Mesendoderm (in vitro differentiated cells): ENCODE results near the gene ACOX3.

Experiments used
- DNase-seq: peaks from one replicate; pipeline ENCODE4 v3.0.0; 2013
- H2AK5ac ChIP-seq: 2 replicates; pipeline ENCODE4 v1.6.1; 2013; ENCODE audit warnings: low read length, inconsistent platforms
- H2BK120ac ChIP-seq: 2 replicates; pipeline ENCODE4 v1.6.1; 2013; ENCODE audit warnings: low read depth, mild to moderate bottlenecking, low read length, moderate library complexity, mixed read lengths
- H2BK15ac ChIP-seq: replicated peaks from 2 replicates; pipeline ENCODE4 v1.6.1; 2013; ENCODE audit warnings: low read depth, mild to moderate bottlenecking, moderate library complexity
- H2BK5ac ChIP-seq: 2 replicates; pipeline ENCODE4 v1.6.1; 2013; ENCODE audit warnings: low read length, inconsistent platforms
- H3K18ac ChIP-seq: 2 replicates; pipeline ENCODE4 v1.6.1; 2013; ENCODE audit warnings: mild to moderate bottlenecking, low read length, mixed read lengths
- H3K23ac ChIP-seq: one replicate; pipeline ENCODE4 v1.6.1; 2013; ENCODE audit warnings: low read length
- H3K27ac ChIP-seq: 2 replicates; pipeline ENCODE4 v1.5.1; 2013; ENCODE audit warnings: low read depth, mild to moderate bottlenecking, inconsistent platforms, low read length, moderate library complexity
- H3K27me3 ChIP-seq: 2 replicates; pipeline ENCODE4 v1.6.1; 2013; ENCODE audit warnings: low read length, control low read depth, mild to moderate bottlenecking, inconsistent platforms; ENCODE audit not compliant: insufficient read depth, poor library complexity
- H3K36me3 ChIP-seq: 2 replicates; pipeline ENCODE4 v1.6.1; 2013; ENCODE audit warnings: low read length, inconsistent platforms; ENCODE audit not compliant: control insufficient read depth, insufficient read depth
- H3K4ac ChIP-seq: one replicate; pipeline ENCODE4 v1.6.1; 2013; ENCODE audit warnings: low read depth, mild to moderate bottlenecking, low read length, moderate library complexity
- H3K4me1 ChIP-seq: 2 replicates; pipeline ENCODE4 v1.6.1; 2013; ENCODE audit warnings: low read depth, low read length, inconsistent platforms; ENCODE audit not compliant: control insufficient read depth
- H3K4me2 ChIP-seq: 2 replicates; pipeline ENCODE4 v1.6.1; 2013; ENCODE audit warnings: low read length
- H3K4me3 ChIP-seq: 2 replicates; pipeline ENCODE4 v1.5.1; 2013; ENCODE audit warnings: mild to moderate bottlenecking, low read length
- H3K56ac ChIP-seq: one replicate; pipeline ENCODE4 v1.6.1; 2013; ENCODE audit warnings: low read length
- H3K79me1 ChIP-seq: 2 replicates; pipeline ENCODE4 v1.6.1; 2013; ENCODE audit warnings: low read length, inconsistent platforms
- H3K79me2 ChIP-seq: 2 replicates; pipeline ENCODE4 v1.6.1; 2013; ENCODE audit warnings: mild to moderate bottlenecking, low read length; ENCODE audit not compliant: control insufficient read depth, insufficient read depth
- H3K9ac ChIP-seq: 2 replicates; pipeline ENCODE4 v1.6.1; 2013; ENCODE audit warnings: low read length, inconsistent platforms
- H4K5ac ChIP-seq: one replicate; pipeline ENCODE4 v1.6.1; 2013; ENCODE audit warnings: low read length
- H4K8ac ChIP-seq: one replicate; pipeline ENCODE4 v1.6.1; 2013; ENCODE audit warnings: low read depth, mild to moderate bottlenecking, control low read depth, low read length, moderate library complexity
- WGBS: extraction: QIAGEN DNeasy Blood & Tissue Kit; methylation state at CpG from one replicate; pipeline ENCODE4 v1.1.7; 2013; ENCODE audit warnings: low lambda C conversion rate, missing lambda C conversion rate; ENCODE audit not compliant: insufficient coverage; ENCODE audit errors: extremely low coverage; 5-methylcytosine and 5-hydroxymethylcytosine counted together

The ACOX3 gene

DNA sequence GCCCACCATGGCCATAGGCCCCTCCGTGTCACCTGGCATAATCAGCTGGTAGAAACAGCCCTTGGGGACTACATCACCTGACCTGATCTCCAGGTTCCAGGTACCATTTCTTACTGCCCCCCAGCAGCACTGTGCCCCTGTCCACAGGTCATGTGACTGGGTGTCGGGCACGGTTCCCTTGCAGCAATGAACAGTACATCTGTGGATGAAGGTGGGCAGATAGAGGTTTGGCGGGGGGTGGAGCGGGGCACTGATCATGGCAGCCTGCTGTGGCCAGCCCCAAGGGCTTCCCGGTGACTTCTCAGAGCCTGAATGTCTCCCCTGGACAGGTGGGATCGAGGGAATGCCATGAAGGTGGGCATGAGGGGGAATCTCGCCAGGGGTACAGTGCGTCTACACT, 37.8 kb upstream of the ACOX3 start:
- Histone ChIP-seq H3K56ac (no peak overlapping the region), H3K23ac (no peak overlapping the region), H3K27ac (no peak overlapping the region), H3K9ac (no peak overlapping the region), H4K8ac (no peak overlapping the region), H2BK15ac (no peak overlapping the region), H3K79me1 (no peaks in the 10 kb centered on the region), H2AK5ac (no peak overlapping the region), H3K4me3 (no peak overlapping the region), H3K4me2 (no peak overlapping the region), H3K4ac (no peak overlapping the region), H2BK5ac (no peak overlapping the region), H4K5ac (no peak overlapping the region), H3K18ac (no peak overlapping the region), H2BK120ac (no peak overlapping the region), H3K4me1 (peaks cover 5% of the 10 kb centered on the region), H3K27me3 (no peaks in the 10 kb centered on the region), H3K36me3 (peaks cover 1% of the 10 kb centered on the region), H3K79me2 (no peaks in the 10 kb centered on the region)
- no peak for DNase-seq
- WGBS: no CpG with 5 or more reads among the region's 9 CpGs

DNA sequence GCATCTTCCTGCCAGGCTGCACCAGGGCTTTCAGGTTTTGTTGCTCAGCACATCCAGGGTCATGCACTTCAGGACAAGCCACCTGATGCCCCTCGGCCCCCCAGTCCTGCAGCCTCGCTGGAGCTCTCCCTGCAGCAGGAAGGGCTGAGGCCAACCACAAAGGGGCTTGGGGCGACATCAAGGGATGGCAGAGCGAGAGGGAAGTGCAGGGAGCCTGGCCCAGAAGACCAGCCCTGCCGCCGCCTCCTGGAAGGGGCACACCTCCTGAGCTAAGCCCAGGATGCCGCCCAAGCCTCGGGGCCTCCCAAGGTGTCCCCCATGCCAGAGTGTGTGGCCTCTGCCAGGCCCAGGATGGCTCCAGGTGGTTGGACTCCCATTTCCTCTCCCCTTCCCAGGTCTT, 37.2 kb upstream of the ACOX3 start:
- Histone ChIP-seq H3K27ac (no peak overlapping the region), H3K79me2 (no peaks in the 10 kb centered on the region), H2BK5ac (no peak overlapping the region), H3K18ac (no peak overlapping the region), H4K5ac (no peak overlapping the region), H3K79me1 (no peaks in the 10 kb centered on the region), H3K56ac (no peak overlapping the region), H3K4ac (no peak overlapping the region), H3K4me3 (no peak overlapping the region), H2AK5ac (no peak overlapping the region), H3K23ac (no peak overlapping the region), H4K8ac (no peak overlapping the region), H3K4me1 (peaks cover 5% of the 10 kb centered on the region), H2BK120ac (no peak overlapping the region), H3K36me3 (peaks cover 1% of the 10 kb centered on the region), H3K4me2 (no peak overlapping the region), H3K27me3 (no peaks in the 10 kb centered on the region), H3K9ac (no peak overlapping the region), H2BK15ac (no peak overlapping the region)
- no peak for DNase-seq
- WGBS: no CpG with 5 or more reads among the region's 8 CpGs

DNA sequence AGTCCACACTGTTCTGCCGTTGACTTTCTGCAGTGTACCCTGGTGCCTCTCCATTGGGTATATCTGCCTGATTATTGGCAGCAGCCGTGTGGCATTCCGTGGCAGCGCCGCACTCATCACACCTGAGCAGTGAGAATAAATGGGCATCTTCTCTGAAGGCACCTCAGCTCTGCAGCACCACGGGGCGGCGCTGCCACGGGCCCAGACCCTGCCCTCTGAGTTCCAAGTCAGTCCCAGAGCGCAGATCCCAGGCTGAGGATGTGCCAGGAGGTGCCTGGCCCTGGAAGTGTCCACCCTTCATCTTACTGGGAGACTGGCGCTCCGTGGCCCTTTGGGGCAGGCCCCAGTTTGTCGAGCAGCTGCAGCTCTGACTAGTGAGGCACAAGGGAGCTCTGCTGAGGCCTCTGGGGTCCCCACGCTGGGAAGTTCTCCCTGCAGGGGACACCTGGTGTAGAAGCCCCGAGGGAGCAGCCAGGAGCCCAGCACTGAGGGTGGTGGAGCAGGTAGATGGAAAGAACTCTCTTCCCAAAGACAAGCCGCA, 36.6 kb upstream of the ACOX3 start:
- no peak for DNase-seq
- Histone ChIP-seq H4K5ac (no peak overlapping the region), H3K79me2 (no peaks in the 10 kb centered on the region), H3K4me1 (peaks cover 5% of the 10 kb centered on the region), H3K4me2 (no peak overlapping the region), H2BK15ac (no peak overlapping the region), H3K79me1 (no peaks in the 10 kb centered on the region), H2AK5ac (no peak overlapping the region), H3K36me3 (peaks cover 1% of the 10 kb centered on the region), H2BK120ac (no peak overlapping the region), H3K27ac (no peak overlapping the region), H3K23ac (no peak overlapping the region), H3K18ac (no peak overlapping the region), H4K8ac (no peak overlapping the region), H3K4me3 (no peak overlapping the region), H2BK5ac (no peak overlapping the region), H3K9ac (no peak overlapping the region), H3K27me3 (no peaks in the 10 kb centered on the region), H3K4ac (no peak overlapping the region), H3K56ac (no peak overlapping the region)
- WGBS: no CpG with 5 or more reads among the region's 16 CpGs

DNA sequence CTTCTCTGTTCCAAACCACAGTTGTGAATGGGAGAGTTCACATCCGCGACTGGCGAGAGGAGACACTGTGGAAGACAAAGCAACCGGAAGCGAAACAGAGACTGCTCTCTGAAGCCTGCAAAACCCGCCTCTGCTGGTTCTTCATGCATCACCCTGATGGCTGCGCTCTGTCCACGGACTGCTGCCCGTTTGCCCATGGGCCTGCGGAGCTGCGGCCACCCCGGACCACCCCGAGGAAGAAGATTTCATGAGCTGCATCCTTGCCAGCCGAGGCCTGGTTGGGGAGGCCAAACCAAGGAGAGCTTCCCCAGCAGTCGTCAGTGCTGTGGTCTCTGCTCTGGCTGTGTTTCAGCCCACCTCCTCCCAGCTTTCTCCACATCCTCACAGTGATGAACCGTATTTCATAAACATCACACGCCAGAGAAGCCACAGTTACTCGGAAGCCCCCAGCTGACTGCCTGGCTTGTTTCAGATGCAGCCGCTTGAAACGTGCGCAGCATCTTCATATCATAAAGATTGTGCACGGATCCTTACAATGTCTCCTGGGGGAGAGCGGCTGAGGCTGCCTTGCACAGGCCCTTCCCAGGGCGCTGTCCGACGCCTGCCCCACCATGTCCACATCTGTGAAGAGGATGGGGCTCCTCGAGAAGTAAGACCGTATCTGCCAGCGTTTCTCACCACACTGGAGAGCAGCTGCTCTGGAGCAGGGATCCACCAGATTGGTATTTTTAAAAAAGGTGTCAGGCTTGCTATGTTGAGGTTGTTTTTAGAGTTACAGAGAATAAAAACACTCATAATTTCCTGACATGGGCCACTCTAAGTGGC, 35.4 kb upstream of the ACOX3 start:
- no peaks in the 10 kb centered on the region for H3K79me2 ChIP-seq
- H4K5ac ChIP-seq: no peak overlapping the region
- no peak overlapping the region for H3K4me3 ChIP-seq
- peaks cover 1% of the 10 kb centered on the region for H3K36me3 ChIP-seq
- H3K18ac ChIP-seq: no peak overlapping the region
- no peak overlapping the region for H3K9ac ChIP-seq
- no CpG with 5 or more reads among the region's 29 CpGs for WGBS
- H4K8ac ChIP-seq: no peak overlapping the region
- no peak overlapping the region for H3K27ac ChIP-seq
- H3K56ac ChIP-seq: no peak overlapping the region
- H3K4me2 ChIP-seq: no peak overlapping the region
- H3K23ac ChIP-seq: no peak overlapping the region
- no peak overlapping the region for H2BK5ac ChIP-seq
- no peaks in the 10 kb centered on the region for H3K79me1 ChIP-seq
- no peak for DNase-seq
- H3K27me3 ChIP-seq: no peaks in the 10 kb centered on the region
- H2BK15ac ChIP-seq: no peak overlapping the region
- H2BK120ac ChIP-seq: no peak overlapping the region
- H3K4ac ChIP-seq: no peak overlapping the region
- no peak overlapping the region for H2AK5ac ChIP-seq
- H3K4me1 ChIP-seq: peaks cover 2% of the 10 kb centered on the region

DNA sequence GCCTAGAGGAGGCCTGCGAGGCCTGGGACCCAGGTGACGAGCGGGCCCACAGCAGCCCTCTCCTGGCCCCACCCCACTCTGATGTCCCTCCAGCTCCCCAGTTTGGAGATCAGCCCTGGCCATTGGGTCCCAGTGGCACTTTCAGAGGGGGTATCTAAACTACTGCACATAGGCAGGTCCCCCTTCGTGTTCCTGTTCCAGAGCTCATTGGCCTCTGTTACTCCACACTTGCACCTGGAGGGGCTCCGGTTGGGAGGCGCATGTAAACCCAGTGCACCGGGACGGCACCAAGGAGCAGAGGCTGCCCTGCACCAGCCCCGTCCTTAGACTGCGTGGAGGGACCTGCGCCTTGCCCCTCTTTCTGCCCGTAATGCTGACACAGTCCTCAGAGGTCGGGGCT, 34.3 kb upstream of the ACOX3 start:
- Histone ChIP-seq H3K36me3 (peaks cover 1% of the 10 kb centered on the region), H3K79me2 (no peaks in the 10 kb centered on the region), H4K8ac (no peak overlapping the region), H3K79me1 (no peaks in the 10 kb centered on the region), H3K4me2 (no peak overlapping the region), H3K56ac (no peak overlapping the region), H3K18ac (no peak overlapping the region), H3K4ac (no peak overlapping the region), H3K9ac (no peak overlapping the region), H2BK15ac (no peak overlapping the region), H3K23ac (no peak overlapping the region), H3K27me3 (no peaks in the 10 kb centered on the region), H2BK120ac (no peak overlapping the region), H3K4me3 (no peak overlapping the region), H2BK5ac (no peak overlapping the region), H3K4me1 (no peaks in the 10 kb centered on the region), H3K27ac (no peak overlapping the region), H4K5ac (no peak overlapping the region), H2AK5ac (no peak overlapping the region)
- no CpG with 5 or more reads among the region's 13 CpGs for WGBS
- DNase-seq: no peak
